PC-9 (cell line): ENCODE results near the gene TBC1D5. TPM values are rescaled to one million over a fixed set of nuclear protein-coding genes. Genes with fewer than 3 reads are reported as not detected.

ENCODE experiments used
- BruUV-seq: library from RNA; stranded (reverse); fragments of 400-500 nt; replicated peaks from 2 replicates; lab custom pipeline; 2021; lab: Mats Ljungman, UMichigan
- CTCF ChIA-PET: fragments of 300-600 bp; sonication (Branson Sonifier 250); formaldehyde crosslinking; loops from one replicate; lab custom pipeline; 2022; ENCODE audit warnings: antibody characterized with exemption; lab: Charles Lee
- POLR2A ChIA-PET: fragments of 300-600 bp; sonication (Branson Sonifier 250); formaldehyde crosslinking; loops from one replicate; lab custom pipeline; 2022; ENCODE audit warnings: antibody characterized with exemption; ENCODE audit not compliant: unreplicated experiment; lab: Charles Lee
- DNase-seq, 2 experiments: peaks; one replicate each; pipeline versions ENCODE4 v3.0.0 to v3.0.0-alpha.2; 2015 to 2022; ENCODE audit warnings: mixed read lengths in 1 of 2
- H2AFZ ChIP-seq: fragments of 200-600 bp; sonication (generic); 2 replicates; pipeline ENCODE4 v1.8.1; 2017; ENCODE audit warnings: antibody characterized with exemption
- H3F3A ChIP-seq: fragments of 200-600 bp; sonication (generic); 2 replicates; pipeline ENCODE4 v1.8.1; 2017; ENCODE audit warnings: antibody characterized with exemption, mild to moderate bottlenecking, low read depth; ENCODE audit not compliant: insufficient read depth
- H3K27ac ChIP-seq: fragments of 200-600 bp; sonication (generic); 2 replicates; pipeline ENCODE4 v1.6.1; 2016; ENCODE audit warnings: mixed run types
- H3K27me3 ChIP-seq: fragments of 200-600 bp; sonication (generic); 2 replicates; pipeline ENCODE4 v1.6.1; 2016; ENCODE audit warnings: low read depth, mixed run types; ENCODE audit not compliant: insufficient read depth
- H3K36me3 ChIP-seq: fragments of 200-600 bp; sonication (generic); 2 replicates; pipeline ENCODE4 v1.6.1; 2016; ENCODE audit warnings: low read depth, mixed run types
- H3K4me1 ChIP-seq: fragments of 200-600 bp; sonication (generic); replicated peaks from 2 replicates; pipeline ENCODE4 v1.6.1; 2016; ENCODE audit warnings: mixed run types; ENCODE audit not compliant: insufficient read depth
- H3K4me2 ChIP-seq: fragments of 200-600 bp; sonication (generic); 2 replicates; pipeline ENCODE4 v1.6.1; 2017; ENCODE audit warnings: mixed run types
- H3K4me3 ChIP-seq: fragments of 200-600 bp; sonication (generic); 2 replicates; pipeline ENCODE4 v1.6.1; 2016; ENCODE audit warnings: mixed run types
- H3K79me2 ChIP-seq: fragments of 200-600 bp; sonication (generic); 2 replicates; pipeline ENCODE4 v1.6.1; 2017; ENCODE audit warnings: low read depth, mixed run types
- H3K9me2 ChIP-seq: fragments of 200-600 bp; sonication (generic); 2 replicates; pipeline ENCODE4 v1.8.1; 2017; ENCODE audit warnings: mild to moderate bottlenecking; ENCODE audit not compliant: insufficient read depth
- H3K9me3 ChIP-seq: fragments of 200-600 bp; sonication (generic); 2 replicates; pipeline ENCODE4 v1.8.1; 2016; ENCODE audit warnings: low read depth; ENCODE audit not compliant: insufficient read depth
- H4K20me1 ChIP-seq: fragments of 200-600 bp; sonication (generic); 2 replicates; pipeline ENCODE4 v1.8.1; 2017; ENCODE audit not compliant: insufficient read depth
- EZH2 ChIP-seq: fragments of 200-600 bp; sonication (generic); IDR thresholded peaks from 2 replicates; pipeline ENCODE4 v1.8.0; 2017; ENCODE audit warnings: antibody characterized with exemption, low read depth
- intact Hi-C: fragments of 100-400 bp; cut with micrococcal nuclease; formaldehyde crosslinking; loops from one replicate; pipeline ENCODE4 v1.10.0; 2022; ENCODE audit not compliant: unreplicated experiment
- total RNA-seq: library from RNA; stranded (reverse); gene quantifications from 2 replicates; pipeline ENCODE4 v1.2.3, GENCODE V29; 2021
- TF ChIP-seq, protein P1 (sequence below): fragments of 200-600 bp; sonication (generic); conservative IDR thresholded peaks from 2 replicates; pipeline ENCODE4 v1.6.1; 2017; ENCODE audit warnings: mixed run types, antibody characterized with exemption, mild to moderate bottlenecking, moderate library complexity

TBC1D5 gene
- total RNA-seq, 1 experiment from 2014 or later = 54.0 TPM

DNA sequence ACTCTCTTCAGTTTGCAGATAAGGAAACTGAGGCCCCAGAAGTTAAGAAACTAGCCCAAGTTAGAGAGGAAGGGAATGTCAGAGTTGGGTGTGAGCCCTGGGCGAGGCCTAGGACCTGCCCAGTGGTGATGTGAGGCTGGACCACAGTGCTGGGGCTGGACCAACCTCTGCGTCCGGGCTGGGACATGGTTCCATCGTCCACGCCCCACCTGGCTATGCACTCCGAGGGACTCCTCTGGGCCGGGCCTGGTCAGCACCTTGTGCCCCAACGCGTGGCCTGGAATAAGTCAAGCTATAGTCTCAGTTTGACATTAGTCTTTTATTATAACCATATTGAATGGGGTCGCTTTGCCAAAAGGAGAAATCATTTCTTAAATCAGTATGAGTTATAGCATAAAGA lies 585.6 kb downstream of the TBC1D5 start:
- TF ChIP-seq EZH2 = no peak
- TF ChIP-seq, protein P1, sequence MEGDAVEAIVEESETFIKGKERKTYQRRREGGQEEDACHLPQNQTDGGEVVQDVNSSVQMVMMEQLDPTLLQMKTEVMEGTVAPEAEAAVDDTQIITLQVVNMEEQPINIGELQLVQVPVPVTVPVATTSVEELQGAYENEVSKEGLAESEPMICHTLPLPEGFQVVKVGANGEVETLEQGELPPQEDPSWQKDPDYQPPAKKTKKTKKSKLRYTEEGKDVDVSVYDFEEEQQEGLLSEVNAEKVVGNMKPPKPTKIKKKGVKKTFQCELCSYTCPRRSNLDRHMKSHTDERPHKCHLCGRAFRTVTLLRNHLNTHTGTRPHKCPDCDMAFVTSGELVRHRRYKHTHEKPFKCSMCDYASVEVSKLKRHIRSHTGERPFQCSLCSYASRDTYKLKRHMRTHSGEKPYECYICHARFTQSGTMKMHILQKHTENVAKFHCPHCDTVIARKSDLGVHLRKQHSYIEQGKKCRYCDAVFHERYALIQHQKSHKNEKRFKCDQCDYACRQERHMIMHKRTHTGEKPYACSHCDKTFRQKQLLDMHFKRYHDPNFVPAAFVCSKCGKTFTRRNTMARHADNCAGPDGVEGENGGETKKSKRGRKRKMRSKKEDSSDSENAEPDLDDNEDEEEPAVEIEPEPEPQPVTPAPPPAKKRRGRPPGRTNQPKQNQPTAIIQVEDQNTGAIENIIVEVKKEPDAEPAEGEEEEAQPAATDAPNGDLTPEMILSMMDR = no peak
- Histone ChIP-seq H3F3A (no peaks in the 10 kb centered on the region), H3K4me2 (no peak overlapping the region), H3K27me3 (no peaks in the 10 kb centered on the region), H2AFZ (no peak overlapping the region), H3K9me2 (no peaks in the 10 kb centered on the region), H3K4me3 (no peak overlapping the region), H3K4me1 (no peaks in the 10 kb centered on the region), H3K36me3 (no peaks in the 10 kb centered on the region), H3K9me3 (no peaks in the 10 kb centered on the region), H3K27ac (no peak overlapping the region), H4K20me1 (no peaks in the 10 kb centered on the region), H3K79me2 (no peaks in the 10 kb centered on the region)
- POLR2A ChIA-PET = interaction anchor here (0.7 kb wide), 1 partner anchor 162 kb away, joined by 3 read pairs; no protein-coding TSS in a partner anchor
- intact Hi-C loops = no loop called here
- no TSS peak for BruUV-seq
- CTCF ChIA-PET = no interaction called here
- DNase-seq = no peak

DNA sequence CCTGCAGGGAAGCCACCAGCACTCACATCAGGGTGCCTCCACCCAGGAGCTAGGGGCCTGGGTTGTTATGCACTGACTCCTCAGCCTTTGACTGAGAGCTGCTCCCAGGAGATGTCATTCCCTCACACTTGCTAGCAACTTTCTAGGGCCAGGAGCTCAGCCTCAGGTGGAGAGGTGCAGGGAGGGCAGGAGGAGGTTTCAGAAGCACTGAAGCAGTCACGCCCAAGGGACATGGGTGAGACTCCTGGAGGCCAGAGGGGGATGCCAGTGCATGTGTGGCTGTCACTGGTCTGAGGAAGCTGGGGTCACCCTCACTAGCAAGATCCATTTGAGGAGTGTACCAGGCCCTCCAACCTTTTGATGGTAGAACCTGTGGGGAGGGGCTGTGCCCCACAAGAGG lies 586.5 kb downstream of the TBC1D5 start:
- H3K36me3 ChIP-seq = no peaks in the 10 kb centered on the region
- H3K4me3 ChIP-seq = no peak overlapping the region
- H3K4me2 ChIP-seq = no peak overlapping the region
- H3K27ac ChIP-seq = no peak overlapping the region
- BruUV-seq = no TSS peak
- intact Hi-C loops = no loop called here
- DNase-seq = no peak
- ChIA-PET POLR2A (no interaction called here), CTCF (no interaction called here)
- no peaks in the 10 kb centered on the region for H3K27me3 ChIP-seq
- no peaks in the 10 kb centered on the region for H4K20me1 ChIP-seq
- no peaks in the 10 kb centered on the region for H3K4me1 ChIP-seq
- H3K9me3 ChIP-seq = no peaks in the 10 kb centered on the region
- H3K9me2 ChIP-seq = no peaks in the 10 kb centered on the region
- no peak overlapping the region for H2AFZ ChIP-seq
- no peak for TF ChIP-seq EZH2
- H3F3A ChIP-seq = no peaks in the 10 kb centered on the region
- no peaks in the 10 kb centered on the region for H3K79me2 ChIP-seq

DNA sequence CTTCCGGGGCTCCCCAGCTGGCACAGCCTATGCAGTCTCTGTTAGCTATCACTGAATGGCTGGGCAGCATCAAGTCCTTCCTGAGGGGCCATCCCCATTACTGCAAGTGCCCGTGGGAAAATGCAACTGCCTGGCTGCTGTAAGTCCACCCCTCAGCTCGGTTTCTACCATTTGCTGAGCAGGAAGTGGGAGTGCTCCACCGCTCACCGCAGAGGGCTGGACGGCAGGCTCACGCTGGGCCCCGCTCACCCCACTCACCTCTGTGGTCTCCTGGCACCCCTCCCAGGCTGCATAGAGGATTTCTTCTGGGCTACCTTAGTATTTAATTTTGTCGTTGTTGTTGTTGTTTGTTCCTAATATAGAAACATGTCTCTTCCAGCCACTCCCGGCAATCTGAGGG lies 587.5 kb downstream of the TBC1D5 start:
- Histone ChIP-seq H3K27ac (no peak overlapping the region), H3F3A (no peaks in the 10 kb centered on the region), H3K4me2 (no peak overlapping the region), H3K79me2 (no peaks in the 10 kb centered on the region), H3K27me3 (no peaks in the 10 kb centered on the region), H2AFZ (no peak overlapping the region), H3K9me3 (no peaks in the 10 kb centered on the region), H4K20me1 (no peaks in the 10 kb centered on the region), H3K36me3 (no peaks in the 10 kb centered on the region), H3K9me2 (no peaks in the 10 kb centered on the region), H3K4me3 (no peak overlapping the region), H3K4me1 (no peaks in the 10 kb centered on the region)
- DNase-seq = no peak
- POLR2A ChIA-PET = no interaction called here
- no TSS peak for BruUV-seq
- CTCF ChIA-PET = no interaction called here
- TF ChIP-seq EZH2 = no peak
- TF ChIP-seq, protein P1 = no peak
- intact Hi-C loops = no loop called here

DNA sequence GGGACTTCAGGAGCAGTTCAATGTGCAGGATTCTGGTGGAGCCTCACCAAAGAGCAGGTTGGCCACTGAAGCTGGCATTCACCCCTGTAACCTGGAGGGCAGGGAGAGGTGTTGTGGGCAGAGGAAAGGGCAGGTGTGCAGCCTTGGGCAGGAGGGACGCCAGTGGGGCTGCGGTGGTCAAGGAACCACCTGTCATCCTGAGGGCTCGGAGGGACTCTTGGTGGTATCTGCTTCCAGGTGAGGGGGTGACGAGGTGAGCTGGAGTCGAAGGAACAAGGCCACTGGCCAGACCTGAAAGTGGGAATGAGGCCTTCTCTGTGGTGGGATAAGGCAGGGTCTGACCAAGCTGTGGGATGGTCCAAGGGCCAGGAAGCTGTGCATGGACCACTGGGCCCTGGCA lies 588.2 kb downstream of the TBC1D5 start:
- no peaks in the 10 kb centered on the region for H3K4me1 ChIP-seq

More for the DNA sequence above, 588.2 kb downstream of the TBC1D5 start:
- ChIA-PET CTCF (no interaction called here), POLR2A (no interaction called here)
- BruUV-seq = no TSS peak
- Histone ChIP-seq H2AFZ (no peak overlapping the region), H3K36me3 (no peaks in the 10 kb centered on the region), H4K20me1 (no peaks in the 10 kb centered on the region), H3K27ac (no peak overlapping the region), H3F3A (no peaks in the 10 kb centered on the region), H3K79me2 (no peaks in the 10 kb centered on the region), H3K9me3 (no peaks in the 10 kb centered on the region), H3K4me2 (no peak overlapping the region), H3K9me2 (no peaks in the 10 kb centered on the region), H3K4me3 (no peak overlapping the region), H3K27me3 (no peaks in the 10 kb centered on the region)
- intact Hi-C loops = no loop called here
- TF ChIP-seq, protein P1 = no peak
- DNase-seq = no peak
